Glutamatergic neuron (in vitro differentiated cells): ENCODE measurements around the gene COLEC11. TPM values are rescaled to one million over a fixed set of nuclear protein-coding genes. Genes with fewer than 3 reads are reported as not detected.

Source experiments
- DNase-seq: peaks from one replicate; pipeline ENCODE4 v3.0.0; 2022
- H3K27ac Mint-ChIP-seq: one replicate; pipeline ENCODE4 v1.8.0; 2020; ENCODE audit warnings: mild to moderate bottlenecking, mixed read lengths, inconsistent platforms; ENCODE audit not compliant: unreplicated experiment
- H3K27me3 Mint-ChIP-seq: one replicate; pipeline ENCODE4 v1.8.0; 2020; ENCODE audit warnings: mild to moderate bottlenecking, moderate library complexity, mixed read lengths, inconsistent platforms; ENCODE audit not compliant: unreplicated experiment
- H3K36me3 Mint-ChIP-seq: one replicate; pipeline ENCODE4 v1.8.0; 2020; ENCODE audit warnings: mild to moderate bottlenecking, mixed read lengths, inconsistent platforms; ENCODE audit not compliant: unreplicated experiment
- H3K4me1 Mint-ChIP-seq: one replicate; pipeline ENCODE4 v1.8.0; 2020; ENCODE audit warnings: mild to moderate bottlenecking, low read depth, mixed read lengths, inconsistent platforms; ENCODE audit not compliant: unreplicated experiment
- H3K4me3 Mint-ChIP-seq: one replicate; pipeline ENCODE4 v1.8.0; 2020; ENCODE audit warnings: mild to moderate bottlenecking, mixed read lengths, inconsistent platforms; ENCODE audit not compliant: unreplicated experiment
- H3K9me3 Mint-ChIP-seq: one replicate; pipeline ENCODE4 v1.8.0; 2020; ENCODE audit warnings: mild to moderate bottlenecking, moderate library complexity, mixed read lengths, inconsistent platforms; ENCODE audit not compliant: unreplicated experiment
- CTCF ChIP-seq: fragments of 200-600 bp; sonication (generic); IDR thresholded peaks from one replicate; pipeline ENCODE4 v1.5.0; 2021; ENCODE audit not compliant: partially characterized antibody, unreplicated experiment
- total RNA-seq: library from RNA; stranded (reverse); fragmentation: NEBNext Ultra II Directional; extraction: Animal tissue kit (Norgen Biotek cat#: 25700); gene quantifications from one replicate; pipeline ENCODE4 v1.2.1, GENCODE V29; 2021; ENCODE audit not compliant: unreplicated experiment

The COLEC11 gene
- total RNA-seq, 1 donor from 2014 or later, result not detected

- DNase-seq, result no peak
- no peak overlapping the region for H3K4me3 Mint-ChIP-seq
- H3K9me3 Mint-ChIP-seq, result peaks cover 5% of the 10 kb centered on the region
- H3K27ac Mint-ChIP-seq, result no peak overlapping the region
- TF ChIP-seq CTCF, result no peak
- H3K4me1 Mint-ChIP-seq, result peaks cover 14% of the 10 kb centered on the region
- no peaks in the 10 kb centered on the region for H3K36me3 Mint-ChIP-seq
- H3K27me3 Mint-ChIP-seq, result peaks cover 6% of the 10 kb centered on the region
Observed at GRCh38 chr2:3647831-3648651, 53.1 kb downstream of the COLEC11 start.

GRCh38 chr2:3648652-3649177, 53.8 kb downstream of the COLEC11 start:
- H3K4me3 Mint-ChIP-seq, result no peak overlapping the region
- TF ChIP-seq CTCF, result no peak
- H3K36me3 Mint-ChIP-seq, result no peaks in the 10 kb centered on the region
- peaks cover 6% of the 10 kb centered on the region for H3K27me3 Mint-ChIP-seq
- peaks cover 6% of the 10 kb centered on the region for H3K9me3 Mint-ChIP-seq
- no peak for DNase-seq
- peaks cover 14% of the 10 kb centered on the region for H3K4me1 Mint-ChIP-seq
- peak overlapping the region; percentile 48 for H3K27ac Mint-ChIP-seq

GRCh38 chr2:3649581-3649980, 54.7 kb downstream of the COLEC11 start:
- Mint-ChIP-seq H3K27me3 (peaks cover 6% of the 10 kb centered on the region), H3K4me3 (no peak overlapping the region), H3K27ac (no peak overlapping the region), H3K4me1 (peaks cover 14% of the 10 kb centered on the region), H3K9me3 (peaks cover 7% of the 10 kb centered on the region), H3K36me3 (no peaks in the 10 kb centered on the region)
- no peak for DNase-seq
- TF ChIP-seq CTCF, result no peak

GRCh38 chr2:3650140-3650920, 55.4 kb downstream of the COLEC11 start:
- Mint-ChIP-seq H3K27ac (peak overlapping the region; percentile 96), H3K4me1 (peaks cover 14% of the 10 kb centered on the region), H3K36me3 (no peaks in the 10 kb centered on the region), H3K4me3 (no peak overlapping the region), H3K27me3 (peaks cover 6% of the 10 kb centered on the region), H3K9me3 (peaks cover 7% of the 10 kb centered on the region)
- TF ChIP-seq CTCF, result no peak
- DNase-seq, result no peak
